Measurements from ENCODE around the gene SLK.
A peak's percentile ranks its signal among the peaks of the same experiment; 100 is the strongest.

DNA sequence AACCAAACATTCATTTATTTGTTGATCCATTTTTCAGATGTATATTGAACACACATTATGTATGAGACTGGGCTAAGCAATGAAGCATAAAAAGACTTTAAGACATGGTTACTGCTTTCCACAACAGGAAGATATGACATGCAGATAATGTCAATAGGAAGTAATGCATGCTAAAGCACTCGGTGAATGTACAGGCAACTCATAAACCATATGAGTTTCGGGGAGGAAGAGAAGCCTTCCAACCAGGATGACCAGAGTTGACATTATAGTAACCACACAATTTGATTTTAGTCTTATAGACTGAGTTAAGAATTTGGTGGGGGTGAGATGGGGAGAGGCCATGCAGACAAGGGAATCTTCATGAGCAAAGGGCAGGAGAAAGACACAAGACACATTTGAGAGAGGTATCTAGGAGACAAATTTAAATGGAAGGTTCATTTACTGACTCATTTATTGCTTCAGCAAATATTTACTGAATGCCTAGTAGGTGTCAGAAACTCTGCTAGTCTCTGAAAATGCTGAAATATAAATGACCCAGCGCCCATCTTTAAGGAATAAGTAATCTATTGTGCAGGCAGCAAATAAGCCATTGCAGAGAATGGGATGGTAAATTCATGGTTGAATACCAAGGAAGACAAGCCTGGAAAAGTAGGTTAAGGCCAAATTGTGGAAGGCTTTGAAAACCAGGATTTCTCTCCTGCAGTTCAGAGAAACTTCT is 19.0 kb upstream of the SLK start:
- no peak for TF ChIP-seq CTCF (conservative IDR thresholded peaks at IDR 0.05; ENCODE audit: low read length)
- TF ChIP-seq EZH2phosphoT487 (IDR thresholded peaks at IDR 0.05; ENCODE audit: borderline replicate concordance) = peak; percentile 70
